ENCODE data around the gene NUBPL.

DNA sequence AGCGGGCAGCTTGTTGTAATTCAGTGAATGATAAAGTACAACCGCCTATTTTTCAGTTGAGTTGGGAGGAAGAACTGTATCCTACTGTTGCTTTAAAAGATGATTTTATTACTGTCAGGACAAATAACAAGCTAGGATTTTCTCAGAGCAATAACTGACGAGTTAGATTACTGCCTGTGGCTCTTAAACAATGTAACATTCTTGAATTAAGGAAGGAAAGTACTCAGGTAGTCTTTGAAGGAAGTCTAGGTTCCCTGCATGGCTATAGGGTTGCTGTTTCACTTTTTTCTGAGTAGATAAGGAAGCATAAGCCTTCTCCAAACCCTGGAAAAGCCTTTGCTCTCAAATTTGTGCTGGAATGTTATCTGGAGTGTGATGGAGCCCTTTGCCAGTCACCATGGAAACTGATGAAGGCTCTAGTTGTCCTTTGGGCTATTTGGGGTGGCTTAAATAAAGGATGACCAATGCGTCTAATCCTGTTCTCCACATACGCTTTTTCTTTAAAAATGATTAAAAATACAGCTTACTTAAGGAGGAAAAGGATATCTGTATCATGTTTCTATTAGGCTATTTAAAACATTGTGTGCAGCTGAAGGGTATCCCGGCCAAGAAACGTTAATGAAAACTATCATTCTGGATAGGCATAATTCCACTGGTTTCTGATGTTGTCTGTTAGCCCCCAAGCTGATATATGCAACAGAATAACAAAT is 17.7 kb downstream of the NUBPL start:
- TF ChIP-seq CTCF (IDR thresholded peaks at IDR 0.05) (no peak), POLR2A (IDR thresholded peaks at IDR 0.05) (no peak), EP300 (IDR thresholded peaks at IDR 0.05) (no peak), POLR2AphosphoS5 (IDR thresholded peaks at IDR 0.05) (no peak)

Data from suprapubic skin (tissue), 4 donors.